Measurements from ENCODE around the gene P2RX7. TPM values are rescaled to one million over a fixed set of nuclear protein-coding genes. Genes with fewer than 3 reads are reported as not detected.
"Not testable (repeated sequence)": the region's sequence is repeated elsewhere in the genome, so short reads cannot be mapped to it uniquely, and the experiment has no call there.

Gene P2RX7
- total RNA-seq, 1 donor from 2014 or later: 0.12 TPM

GRCh38 chr12:121139286-121139685 is 6.6 kb downstream of the P2RX7 start:
- DNase-seq (ENCODE audit: low read depth, low spot score): no peak
- no peaks in the 10 kb centered on the region for H3K36me3 Mint-ChIP-seq (ENCODE audit: low read depth)
- no peak overlapping the region for H3K27ac Mint-ChIP-seq (ENCODE audit: unreplicated experiment)
- no peak overlapping the region for H3K4me3 Mint-ChIP-seq
- no peaks in the 10 kb centered on the region for H3K9me3 Mint-ChIP-seq
- no peaks in the 10 kb centered on the region for H3K4me1 Mint-ChIP-seq
- H3K27me3 Mint-ChIP-seq (ENCODE audit: low read depth): no peaks in the 10 kb centered on the region
- TF ChIP-seq, protein P1, sequence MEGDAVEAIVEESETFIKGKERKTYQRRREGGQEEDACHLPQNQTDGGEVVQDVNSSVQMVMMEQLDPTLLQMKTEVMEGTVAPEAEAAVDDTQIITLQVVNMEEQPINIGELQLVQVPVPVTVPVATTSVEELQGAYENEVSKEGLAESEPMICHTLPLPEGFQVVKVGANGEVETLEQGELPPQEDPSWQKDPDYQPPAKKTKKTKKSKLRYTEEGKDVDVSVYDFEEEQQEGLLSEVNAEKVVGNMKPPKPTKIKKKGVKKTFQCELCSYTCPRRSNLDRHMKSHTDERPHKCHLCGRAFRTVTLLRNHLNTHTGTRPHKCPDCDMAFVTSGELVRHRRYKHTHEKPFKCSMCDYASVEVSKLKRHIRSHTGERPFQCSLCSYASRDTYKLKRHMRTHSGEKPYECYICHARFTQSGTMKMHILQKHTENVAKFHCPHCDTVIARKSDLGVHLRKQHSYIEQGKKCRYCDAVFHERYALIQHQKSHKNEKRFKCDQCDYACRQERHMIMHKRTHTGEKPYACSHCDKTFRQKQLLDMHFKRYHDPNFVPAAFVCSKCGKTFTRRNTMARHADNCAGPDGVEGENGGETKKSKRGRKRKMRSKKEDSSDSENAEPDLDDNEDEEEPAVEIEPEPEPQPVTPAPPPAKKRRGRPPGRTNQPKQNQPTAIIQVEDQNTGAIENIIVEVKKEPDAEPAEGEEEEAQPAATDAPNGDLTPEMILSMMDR (conservative IDR thresholded peaks at IDR 0.05): no peak

DNA sequence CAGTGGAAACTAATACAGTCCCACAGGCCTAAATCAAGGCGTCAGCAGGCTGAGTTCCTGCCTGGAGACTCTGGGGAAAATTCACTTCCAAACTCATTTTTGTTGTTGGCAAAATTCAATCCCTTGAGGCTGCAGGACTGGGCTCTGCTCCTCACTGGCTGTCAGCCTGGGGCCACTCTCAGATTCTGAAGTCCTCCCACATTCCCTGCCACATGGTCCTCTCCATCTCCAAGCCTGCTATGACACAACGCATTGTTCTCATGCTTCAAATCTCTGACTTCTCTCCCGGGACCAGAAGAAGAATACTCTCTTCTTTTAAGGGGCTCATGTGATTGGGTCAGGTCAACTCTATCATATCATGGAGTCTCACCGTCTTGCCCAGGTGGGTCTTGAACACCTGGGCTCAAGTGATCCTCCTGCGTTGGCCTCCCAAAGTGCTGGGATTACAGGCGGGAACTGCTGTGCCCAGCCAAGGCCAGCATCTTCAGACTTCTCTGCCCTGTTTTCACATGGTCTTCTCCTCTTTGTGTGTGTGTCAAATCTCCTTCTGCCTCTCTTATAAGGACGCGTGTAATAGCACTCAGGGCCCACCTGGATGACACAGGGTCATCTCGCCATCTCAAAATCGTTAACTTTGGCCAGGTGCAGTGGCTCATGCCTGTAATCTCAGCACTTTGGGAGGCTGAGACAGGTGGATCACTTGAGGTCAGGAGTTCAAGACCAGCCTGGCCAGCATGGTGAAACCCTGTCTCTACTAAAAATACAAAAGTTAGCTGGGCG is 9.7 kb downstream of the P2RX7 start:
- Mint-ChIP-seq H3K27ac (ENCODE audit: unreplicated experiment) (no peak overlapping the region), H3K4me3 (no peak overlapping the region), H3K4me1 (no peaks in the 10 kb centered on the region), H3K36me3 (ENCODE audit: low read depth) (no peaks in the 10 kb centered on the region), H3K9me3 (no peaks in the 10 kb centered on the region), H3K27me3 (ENCODE audit: low read depth) (peaks cover 8% of the 10 kb centered on the region)
- TF ChIP-seq, protein P1 (conservative IDR thresholded peaks at IDR 0.05): no peak
- DNase-seq (ENCODE audit: low read depth, low spot score): no peak

DNA sequence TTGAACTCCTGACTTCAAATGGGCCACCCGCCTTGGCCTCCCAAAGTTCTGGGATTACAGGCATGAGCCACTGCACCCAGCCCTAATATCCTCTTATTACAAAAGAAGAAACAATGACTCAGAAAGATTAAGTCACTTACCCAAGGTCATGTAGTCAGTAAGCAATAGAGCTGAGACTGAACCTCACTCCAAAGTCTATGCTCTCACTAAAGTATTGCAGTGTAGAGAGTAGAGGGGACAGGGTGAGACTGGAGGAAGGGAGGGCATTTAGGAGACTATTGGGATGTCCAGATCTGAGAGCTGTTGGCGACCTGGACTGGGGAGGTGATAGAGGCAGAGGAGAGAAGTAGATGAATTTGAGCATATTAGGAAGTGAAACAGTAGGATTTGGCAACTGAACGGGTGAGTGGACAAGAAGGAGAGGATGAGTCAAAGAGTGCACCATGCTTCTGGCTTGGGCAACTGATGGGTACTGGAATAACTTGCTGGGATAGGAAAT is 11.8 kb downstream of the P2RX7 start:
- Mint-ChIP-seq H3K4me3 (no peak overlapping the region), H3K36me3 (ENCODE audit: low read depth) (no peaks in the 10 kb centered on the region), H3K27me3 (ENCODE audit: low read depth) (peaks cover 8% of the 10 kb centered on the region), H3K9me3 (no peaks in the 10 kb centered on the region), H3K27ac (ENCODE audit: unreplicated experiment) (peak overlapping the region; percentile 12), H3K4me1 (no peaks in the 10 kb centered on the region)
- DNase-seq (ENCODE audit: low read depth, low spot score): no peak
- TF ChIP-seq, protein P1 (conservative IDR thresholded peaks at IDR 0.05): no peak

- no peak overlapping the region for H3K27ac Mint-ChIP-seq (ENCODE audit: unreplicated experiment)
- peaks cover 8% of the 10 kb centered on the region for H3K27me3 Mint-ChIP-seq (ENCODE audit: low read depth)
Measured at GRCh38 chr12:121145221-121145620, 12.5 kb downstream of the P2RX7 start.

DNA sequence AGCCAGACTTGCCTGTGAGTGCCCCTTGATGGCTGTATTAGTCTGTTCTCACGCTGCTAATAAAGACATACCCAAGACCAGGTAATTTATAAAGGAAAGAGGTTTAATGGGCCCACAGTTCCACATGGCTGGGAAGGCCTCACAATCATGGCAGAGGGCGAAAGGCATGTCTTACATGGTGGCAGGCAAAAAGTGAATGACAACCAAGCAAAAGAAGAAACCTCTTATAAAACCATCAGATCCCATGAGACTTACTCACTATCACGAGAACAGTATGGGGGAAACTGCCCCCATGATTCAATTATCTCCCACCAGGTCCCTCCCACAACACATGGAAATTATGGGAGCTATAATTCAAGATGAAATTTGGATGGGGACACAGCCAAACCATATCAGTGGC is 16.6 kb downstream of the P2RX7 start:
- H3K4me1 Mint-ChIP-seq; H3K9me3 Mint-ChIP-seq; DNase-seq (ENCODE audit: low read depth, low spot score); H3K4me3 Mint-ChIP-seq; H3K27ac Mint-ChIP-seq (ENCODE audit: unreplicated experiment); H3K36me3 Mint-ChIP-seq (ENCODE audit: low read depth); H3K27me3 Mint-ChIP-seq (ENCODE audit: low read depth): not testable (repeated sequence)

More at GRCh38 chr12:121145221-121145620, 12.5 kb downstream of the P2RX7 start:
- H3K9me3 Mint-ChIP-seq: no peaks in the 10 kb centered on the region
- no peaks in the 10 kb centered on the region for H3K4me1 Mint-ChIP-seq
- no peak for DNase-seq (ENCODE audit: low read depth, low spot score)
- H3K36me3 Mint-ChIP-seq (ENCODE audit: low read depth): no peaks in the 10 kb centered on the region
- H3K4me3 Mint-ChIP-seq: no peak overlapping the region
- TF ChIP-seq, protein P1 (conservative IDR thresholded peaks at IDR 0.05): no peak

DNA sequence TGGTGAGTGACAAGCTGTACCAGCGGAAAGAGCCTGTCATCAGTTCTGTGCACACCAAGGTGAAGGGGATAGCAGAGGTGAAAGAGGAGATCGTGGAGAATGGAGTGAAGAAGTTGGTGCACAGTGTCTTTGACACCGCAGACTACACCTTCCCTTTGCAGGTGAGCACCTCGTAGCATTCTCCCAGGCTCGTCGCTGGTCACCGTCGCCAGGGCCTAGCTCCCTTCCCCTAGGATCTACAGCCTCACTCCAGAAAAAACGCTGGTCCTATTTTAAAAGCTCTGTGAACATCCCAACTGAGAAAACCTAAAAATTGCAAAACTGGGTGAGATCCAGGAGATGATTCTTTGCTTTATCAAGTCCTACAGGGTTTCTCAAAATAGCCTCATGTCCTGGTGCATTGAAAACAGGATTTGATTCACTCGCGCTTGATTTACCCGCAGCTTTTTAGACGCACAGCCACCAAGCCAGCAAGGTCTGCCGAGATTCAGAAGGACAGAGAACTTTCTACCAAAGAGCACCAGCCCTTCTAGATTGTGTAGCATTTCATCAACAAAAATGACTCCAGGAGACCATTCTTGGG is 22.2 kb downstream of the P2RX7 start:
- H3K36me3 Mint-ChIP-seq (ENCODE audit: low read depth): no peaks in the 10 kb centered on the region
- TF ChIP-seq, protein P1 (conservative IDR thresholded peaks at IDR 0.05): no peak
- no peak for DNase-seq (ENCODE audit: low read depth, low spot score)
- no peak overlapping the region for H3K27ac Mint-ChIP-seq (ENCODE audit: unreplicated experiment)
- no peaks in the 10 kb centered on the region for H3K4me1 Mint-ChIP-seq
- H3K4me3 Mint-ChIP-seq: no peak overlapping the region
- H3K27me3 Mint-ChIP-seq (ENCODE audit: low read depth): peaks cover 14% of the 10 kb centered on the region
- H3K9me3 Mint-ChIP-seq: no peaks in the 10 kb centered on the region

All from neural crest cell (in vitro differentiated cells).